ENCODE results near the gene SRP14.
"Not testable (repeated sequence)": the region's sequence is repeated elsewhere in the genome, so short reads cannot be mapped to it uniquely, and the experiment has no call there.

SRP14 gene, protein sequence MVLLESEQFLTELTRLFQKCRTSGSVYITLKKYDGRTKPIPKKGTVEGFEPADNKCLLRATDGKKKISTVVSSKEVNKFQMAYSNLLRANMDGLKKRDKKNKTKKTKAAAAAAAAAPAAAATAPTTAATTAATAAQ

GRCh38 chr15:40038638-40039543 lies at the start of gene SRP14:
Gene SRP14, minus strand, starts transcription at chr15:40039181. Its CDS starts 65 bp downstream, at chr15:40039116.
- peak; percentile 94 for DNase-seq (ENCODE audit: low spot score)

DNA sequence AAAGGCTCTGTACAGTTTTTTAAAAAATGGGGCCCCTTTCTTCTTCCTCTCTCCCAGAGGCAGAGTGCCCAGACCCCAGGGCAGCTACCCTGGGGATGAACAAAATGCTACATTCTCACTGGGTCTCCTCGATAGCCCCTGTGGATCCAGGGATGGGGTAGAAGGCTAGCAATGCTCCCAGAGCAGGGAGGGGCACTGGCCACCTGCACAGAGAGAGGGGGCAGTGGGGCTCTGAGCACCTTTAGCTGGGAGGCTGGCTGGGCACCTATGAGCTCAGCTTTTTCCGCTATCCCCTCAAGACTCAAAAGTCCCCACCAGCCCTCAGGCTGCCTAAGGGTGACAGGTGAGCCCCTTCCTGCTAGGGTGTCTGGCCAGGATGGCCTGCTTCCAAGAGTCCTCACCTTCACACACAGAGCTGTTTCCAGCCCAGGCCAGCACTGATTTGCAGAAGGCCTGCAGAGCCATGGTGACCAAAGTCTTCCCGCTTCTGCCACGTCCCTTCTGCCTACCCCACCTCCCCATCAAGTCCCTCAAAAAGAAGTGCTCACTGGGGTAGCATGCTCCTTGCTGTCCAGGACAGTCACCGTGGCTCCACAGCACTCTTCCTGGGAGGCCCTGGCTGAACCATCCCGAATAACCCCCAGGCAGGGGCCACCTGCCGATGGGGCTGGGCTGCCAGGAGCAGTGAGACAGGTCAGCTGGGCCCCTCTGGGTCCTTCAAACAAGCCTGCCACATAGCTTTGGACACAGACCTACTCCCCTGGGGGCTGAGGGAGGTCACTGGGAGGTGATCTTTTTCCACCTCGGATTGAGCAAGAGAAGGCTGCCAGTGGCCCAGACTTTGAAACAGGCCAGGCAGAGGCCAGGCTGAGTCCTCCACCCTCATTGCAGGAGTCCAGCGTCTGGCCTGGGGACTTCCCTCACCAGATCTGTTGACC lies 49.3 kb upstream of the SRP14 start:
- no peak for DNase-seq (ENCODE audit: low spot score)

DNA sequence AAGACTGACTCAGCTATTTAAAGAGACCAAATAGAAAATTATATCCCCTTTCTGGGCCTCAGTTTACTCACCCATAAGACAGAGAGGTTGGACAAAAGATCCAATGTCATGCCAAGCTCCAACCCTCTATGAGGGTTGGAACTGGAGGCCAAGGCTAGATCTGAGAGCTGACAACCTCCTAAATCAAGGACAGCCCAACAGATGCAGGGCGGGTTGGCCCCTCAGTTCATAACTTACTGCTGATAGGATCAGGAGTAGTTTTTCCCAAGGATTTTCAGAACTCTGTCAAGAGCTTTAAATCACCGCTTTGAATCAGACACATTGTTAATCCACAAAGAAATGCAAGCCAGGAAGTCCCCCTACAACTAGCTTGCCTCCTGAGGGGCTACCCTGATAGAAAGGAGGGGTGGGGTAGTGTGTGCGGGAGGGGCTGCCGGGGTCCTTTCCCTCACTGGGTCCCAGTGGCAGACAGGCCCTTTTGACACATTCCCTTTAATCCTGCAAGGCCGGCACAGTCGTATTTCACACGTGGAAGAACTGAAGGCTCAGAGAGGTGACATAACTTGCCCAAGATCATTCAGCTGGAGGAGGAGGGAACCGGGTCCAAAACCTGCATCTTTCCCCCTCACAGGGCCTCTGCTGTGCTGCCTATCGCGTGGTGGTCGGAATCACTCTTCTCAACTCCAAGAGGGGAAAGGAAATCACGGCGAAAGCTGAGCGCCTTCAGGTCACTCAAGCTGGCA lies 48.3 kb upstream of the SRP14 start:
- DNase-seq (ENCODE audit: low spot score) = no peak

- no peak for DNase-seq (ENCODE audit: low spot score)
These were observed 46.3 kb upstream of the SRP14 start for GRCh38 chr15:40085266-40085665.

- DNase-seq (ENCODE audit: low spot score) = no peak
These were observed 45.7 kb upstream of the SRP14 start for GRCh38 chr15:40084650-40085049.

DNA sequence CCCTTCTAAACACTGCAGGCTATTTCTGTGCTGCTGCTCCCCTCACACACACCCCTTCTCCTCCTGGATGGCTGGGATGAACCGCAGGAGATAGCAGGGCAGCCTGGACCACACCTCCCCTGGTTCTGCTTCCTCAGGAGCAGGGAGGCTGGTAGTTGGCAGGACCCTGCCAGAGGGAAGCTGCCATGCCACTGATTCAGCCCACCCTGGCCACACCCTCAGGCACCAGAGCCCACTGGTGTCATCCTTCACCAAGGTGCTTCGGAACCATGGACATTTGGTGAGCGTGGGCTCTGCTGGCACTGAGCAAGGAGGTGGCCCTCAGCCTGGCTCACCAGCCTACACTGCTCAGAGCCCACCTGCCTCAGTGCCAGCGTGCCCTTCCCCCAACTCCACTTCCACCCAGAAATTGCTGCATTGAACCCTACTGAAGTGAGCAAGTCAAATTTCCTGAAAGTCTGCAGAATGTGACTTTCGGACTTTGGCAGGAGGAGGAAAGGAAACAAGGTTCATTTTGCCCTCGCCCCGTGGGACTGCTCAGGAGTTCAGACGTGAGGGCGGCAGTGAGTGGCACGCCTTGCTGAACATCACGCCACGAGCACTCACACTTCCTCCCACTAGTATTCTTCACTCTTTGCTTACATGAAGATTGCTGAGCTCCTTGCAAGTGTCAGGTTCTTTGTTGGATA lies 43.4 kb upstream of the SRP14 start:
- DNase-seq (ENCODE audit: low spot score) = no peak

GRCh38 chr15:40081691-40082194 lies 42.8 kb upstream of the SRP14 start:
- DNase-seq (ENCODE audit: low spot score) = peak; percentile 72

DNA sequence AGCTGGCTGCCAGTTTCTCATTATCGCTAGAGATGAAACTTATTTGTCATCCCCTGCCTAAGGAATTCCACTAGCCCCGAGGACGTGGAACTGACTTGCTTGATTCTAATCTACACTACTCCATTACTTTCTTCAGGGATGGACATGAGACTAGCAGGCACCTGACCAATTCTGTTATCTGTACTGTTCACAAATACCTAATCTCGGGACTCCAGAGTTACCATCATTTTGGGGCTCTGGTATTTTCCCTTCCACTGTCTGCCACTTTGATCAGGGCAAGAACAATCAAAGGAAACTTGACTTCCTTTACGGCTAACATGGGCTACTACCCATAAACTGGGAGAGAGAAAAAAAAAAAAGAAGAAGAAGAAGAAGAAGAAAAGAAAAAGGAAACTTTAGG lies 41.9 kb upstream of the SRP14 start:
- DNase-seq (ENCODE audit: low spot score) = no peak

- no peak for DNase-seq (ENCODE audit: low spot score)
These were observed 41.1 kb upstream of the SRP14 start for GRCh38 chr15:40080104-40080503.

DNA sequence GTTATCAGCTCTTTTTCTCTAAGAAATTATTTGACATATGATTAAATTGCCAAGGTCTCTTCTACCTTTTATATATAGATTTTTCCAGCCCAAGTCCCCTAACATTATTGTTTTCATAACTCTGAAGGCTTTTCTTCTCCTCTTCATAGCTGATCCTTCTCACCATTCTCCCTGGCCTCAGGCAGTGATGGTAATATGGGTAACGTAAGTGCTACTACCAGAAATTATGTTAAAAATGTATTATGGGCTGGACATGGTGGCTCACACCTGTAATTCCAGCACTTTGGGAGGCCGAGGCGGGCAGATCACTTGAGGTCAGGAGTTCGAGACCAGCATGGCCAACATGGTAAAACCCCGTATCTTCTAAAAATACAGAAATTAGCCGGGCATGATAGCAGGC lies 40.5 kb upstream of the SRP14 start:
- no peak for DNase-seq (ENCODE audit: low spot score)

GRCh38 chr15:40075298-40076044 lies 36.5 kb upstream of the SRP14 start:
- DNase-seq (ENCODE audit: low spot score) = no peak

DNA sequence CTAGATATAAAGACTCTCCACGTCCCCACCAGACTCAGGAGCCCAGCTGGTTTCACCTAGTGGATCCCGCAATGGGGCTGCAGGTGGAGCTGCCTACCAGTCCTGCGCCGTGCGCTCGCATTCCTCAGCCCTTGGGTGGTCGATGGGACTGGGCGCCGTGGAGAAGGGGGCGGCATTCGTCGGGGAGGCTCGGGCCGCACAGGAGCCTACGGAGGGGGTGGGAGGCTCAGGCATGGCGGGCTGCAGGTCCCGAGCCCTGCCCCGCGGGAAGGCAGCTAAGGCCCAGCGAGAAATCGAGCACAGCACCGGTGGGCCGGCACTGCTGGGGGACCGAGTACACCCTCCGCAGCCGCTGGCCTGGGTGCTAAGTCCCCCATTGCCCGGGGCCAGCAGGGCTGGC lies 35.7 kb upstream of the SRP14 start:
- DNase-seq (ENCODE audit: low spot score) = not testable (repeated sequence)

GRCh38 chr15:40073716-40074490 lies 34.9 kb upstream of the SRP14 start:
- not testable (repeated sequence) for DNase-seq (ENCODE audit: low spot score)

- no peak for DNase-seq (ENCODE audit: low spot score)
These were observed 33.4 kb upstream of the SRP14 start for GRCh38 chr15:40072216-40072990.

DNA sequence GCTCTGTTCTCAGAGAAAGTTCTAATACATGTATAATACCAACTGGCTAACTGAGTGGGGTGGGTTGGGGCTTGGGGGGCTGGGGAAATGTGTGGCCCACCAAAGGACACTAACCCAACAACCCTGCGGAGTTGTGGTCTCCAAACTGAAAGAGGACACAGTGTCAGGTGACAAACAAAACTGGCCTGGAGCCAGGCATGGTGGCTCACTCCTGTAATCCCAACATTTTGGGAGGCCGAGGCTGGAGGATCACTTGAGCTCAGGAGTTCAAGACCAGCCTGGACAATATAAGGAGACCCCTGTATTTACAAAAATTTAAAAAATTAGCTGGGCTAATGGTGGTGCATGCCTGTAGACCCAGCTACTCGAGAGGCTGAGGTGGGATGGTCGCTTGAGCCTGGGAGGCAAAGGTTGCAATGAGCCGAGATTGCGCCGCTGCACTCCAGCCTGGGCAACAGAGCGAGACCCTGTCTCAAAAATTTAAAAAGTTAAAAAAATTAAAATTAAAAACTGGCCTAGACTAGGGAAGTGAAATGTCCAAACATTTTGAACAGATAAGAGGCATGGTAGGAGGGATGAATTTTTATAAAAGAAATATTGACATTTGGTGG lies 31.7 kb upstream of the SRP14 start:
- DNase-seq (ENCODE audit: low spot score) = no peak

DNA sequence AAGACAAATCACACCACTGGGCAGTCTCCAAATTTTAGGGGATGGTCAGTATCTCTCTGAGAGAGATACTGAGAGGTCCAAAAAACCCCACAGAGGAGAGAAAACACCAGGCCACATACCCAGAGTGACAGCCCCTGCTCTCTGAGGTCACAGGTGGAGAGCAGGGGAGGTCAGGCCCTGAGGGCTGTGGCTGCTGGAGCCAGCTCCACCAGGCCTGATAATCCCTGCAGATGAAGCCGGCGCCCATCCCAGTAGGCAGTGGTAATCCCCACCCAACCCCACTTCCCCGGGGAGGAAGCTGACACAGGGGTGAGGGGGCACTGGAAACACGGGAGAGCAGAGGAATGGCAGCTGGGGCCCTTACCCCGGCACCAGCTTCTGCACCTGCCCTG lies 31.2 kb upstream of the SRP14 start:
- DNase-seq (ENCODE audit: low spot score) = no peak

DNA sequence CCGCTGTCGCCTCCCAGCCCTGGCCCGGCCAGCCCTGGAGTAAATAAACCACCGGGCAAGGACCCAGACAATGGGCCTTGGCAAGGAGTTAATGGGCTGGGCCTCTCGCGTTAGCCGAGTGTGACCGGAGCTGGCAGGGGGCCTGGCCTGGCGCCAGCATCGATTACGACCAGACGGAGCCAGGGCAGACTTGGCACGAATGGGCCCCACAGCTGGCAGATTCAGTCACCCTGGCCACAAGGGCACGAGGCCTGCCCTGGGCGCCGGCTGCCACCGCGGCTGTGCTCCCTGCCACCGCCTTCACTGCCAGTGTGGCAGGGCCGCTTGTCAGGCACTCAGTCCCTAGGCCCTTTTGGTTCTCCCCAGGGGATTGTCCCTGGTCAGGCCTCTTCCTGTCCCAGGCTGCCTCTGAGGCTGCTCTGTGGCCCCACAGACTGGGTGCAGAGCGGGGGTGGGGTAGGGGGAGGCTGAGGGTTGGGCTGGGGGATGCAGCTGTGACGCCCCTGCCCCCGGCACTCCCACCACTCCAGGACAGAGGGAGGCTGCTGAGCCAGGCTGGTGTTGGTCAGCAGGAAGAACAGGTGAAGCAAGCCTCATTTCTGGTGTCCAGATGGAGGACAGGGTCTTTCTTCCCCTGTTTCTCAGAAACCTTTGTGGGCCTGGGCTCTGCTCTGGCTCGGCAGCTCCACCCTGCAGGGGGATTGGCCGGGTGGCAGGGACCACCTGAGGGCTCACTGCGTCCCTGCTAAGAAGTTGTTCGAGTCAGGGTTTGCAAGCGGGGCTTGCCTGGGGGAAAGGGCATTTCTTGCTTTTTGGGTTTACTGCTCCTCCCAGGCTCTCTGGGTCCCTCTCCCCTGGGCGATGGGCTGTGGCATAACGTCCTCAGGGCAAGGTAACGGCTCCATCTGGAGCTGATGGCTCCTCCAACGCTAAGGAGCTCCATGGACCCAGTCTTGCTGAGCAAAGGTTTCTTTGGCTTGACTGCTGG lies 30.5 kb upstream of the SRP14 start:
- peak; percentile 87 for DNase-seq (ENCODE audit: low spot score)

Data from iPS-NIHi11 (cell line).